Testis (tissue), 2 donors: ENCODE measurements around the gene TOMM40.
A peak's percentile ranks its signal among the peaks of the same experiment; 100 is the strongest.

ENCODE experiments used
- CTCF ChIP-seq, 3 experiments: fragments of 450-650 bp in 2 of 3; fragments of 200-600 bp in 1 of 3; sonication (generic) in 1 of 3; IDR thresholded peaks; one replicate each; pipeline ENCODE4 v1.5.1; 2016 to 2019; ENCODE audit warnings: antibody characterized with exemption in 3 of 3, mild to moderate bottlenecking in 2 of 3, moderate library complexity in 1 of 3
- POLR2A ChIP-seq: fragments of 450-650 bp; IDR thresholded peaks from one replicate; pipeline ENCODE4 v1.6.1; 2017; ENCODE audit warnings: antibody characterized with exemption, mild to moderate bottlenecking, moderate library complexity

- TF ChIP-seq CTCF (IDR thresholded peaks at IDR 0.05) (peak; percentile 69 to 84 (median 82)), POLR2A (peak; percentile 39)
These were observed 45.2 kb upstream of the TOMM40 start, which contains the start of gene NECTIN2 for GRCh38 chr19:44845612-44846454.
